HG03139 (cell line): ENCODE measurements around the gene HMOX1.
"Not testable (repeated sequence)": the region's sequence is repeated elsewhere in the genome, so short reads cannot be mapped to it uniquely, and the experiment has no call there.

Experiments
- ATAC-seq: cut with Tn5 transposase; IDR thresholded peaks from one replicate; pipeline ENCODE4 v1.9.1; 2021; ENCODE audit not compliant: unreplicated experiment

The HMOX1 gene

GRCh38 chr22:35430897-35431322 is 50.0 kb downstream of the HMOX1 start:
- ATAC-seq = no peak

- ATAC-seq = no peak
These were observed 50.8 kb downstream of the HMOX1 start for GRCh38 chr22:35431483-35432227.

GRCh38 chr22:35432228-35432905 is 51.5 kb downstream of the HMOX1 start:
- ATAC-seq = no peak

DNA sequence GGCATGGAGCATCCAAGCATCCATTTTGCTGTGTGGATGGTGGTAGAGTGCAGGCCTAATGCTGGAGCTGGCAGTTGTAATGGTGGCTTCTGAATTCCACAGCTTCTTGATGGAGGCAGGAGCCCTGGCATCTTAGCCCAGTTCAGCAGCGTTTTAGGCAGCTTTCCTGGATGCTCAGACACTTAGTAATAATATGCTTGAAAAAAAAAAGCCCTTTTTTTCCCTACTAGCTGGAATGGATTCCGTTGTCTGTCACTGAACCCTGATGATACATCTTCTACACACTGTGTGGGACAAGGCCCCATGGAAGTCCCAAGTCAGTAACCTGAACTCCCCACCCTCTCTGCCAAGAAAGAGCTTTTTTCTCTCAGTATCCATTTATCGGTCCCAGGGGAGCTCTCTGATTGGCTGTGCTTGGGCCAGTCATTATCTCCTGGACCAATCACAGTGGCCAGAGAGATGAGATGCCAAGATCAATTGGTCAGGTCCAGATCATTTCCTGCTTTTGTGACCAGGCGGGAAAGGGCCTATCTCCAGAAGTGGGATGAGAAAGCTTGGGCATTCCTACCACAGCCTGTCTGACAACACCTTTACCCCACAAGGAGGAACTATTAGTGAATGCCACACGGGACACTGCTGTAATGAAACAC is 53.3 kb downstream of the HMOX1 start:
- no peak for ATAC-seq

- no peak for ATAC-seq
These were observed 54.4 kb downstream of the HMOX1 start for GRCh38 chr22:35435201-35435740.

DNA sequence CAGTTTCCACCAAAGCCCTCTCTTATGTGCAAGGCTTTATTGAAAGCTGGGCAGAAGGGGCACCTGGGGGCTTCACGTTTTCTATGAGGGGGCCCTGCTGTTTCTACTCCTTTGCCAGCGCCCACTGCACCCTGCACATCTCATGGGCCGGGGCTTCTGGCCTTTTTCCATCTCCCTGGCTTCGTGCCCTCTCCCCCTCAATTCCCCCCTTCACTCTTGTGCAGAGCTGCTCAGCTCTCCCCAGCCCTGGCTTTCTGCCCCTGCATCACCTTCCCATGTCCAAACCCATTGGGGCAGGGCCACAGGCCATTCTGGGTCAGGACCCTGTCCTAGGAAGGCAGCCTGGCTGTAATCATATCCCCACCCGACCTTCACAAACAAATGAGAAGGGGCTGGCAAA is 55.5 kb downstream of the HMOX1 start:
- ATAC-seq = no peak

DNA sequence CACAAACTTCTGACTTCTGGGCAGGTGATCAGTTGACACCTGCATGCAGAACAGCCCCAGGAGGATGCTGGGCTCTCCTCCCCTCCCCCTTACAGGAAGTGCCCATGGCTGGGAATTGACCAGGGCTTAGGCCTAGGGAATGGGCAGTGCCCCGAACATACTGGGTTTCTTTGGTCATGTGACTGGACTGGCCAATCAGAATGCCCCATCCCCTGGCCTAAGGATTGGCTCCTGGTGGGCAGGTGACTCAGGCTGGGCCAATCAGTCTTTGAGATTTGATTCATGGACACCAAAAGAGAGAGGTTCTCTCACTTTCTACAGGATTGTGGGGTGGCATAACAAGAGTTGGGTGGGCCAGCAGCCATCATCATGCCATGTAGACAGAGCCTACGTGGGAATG is 56.2 kb downstream of the HMOX1 start:
- ATAC-seq = no peak

- ATAC-seq = not testable (repeated sequence)
These were observed 57.9 kb downstream of the HMOX1 start for GRCh38 chr22:35438673-35439364.

DNA sequence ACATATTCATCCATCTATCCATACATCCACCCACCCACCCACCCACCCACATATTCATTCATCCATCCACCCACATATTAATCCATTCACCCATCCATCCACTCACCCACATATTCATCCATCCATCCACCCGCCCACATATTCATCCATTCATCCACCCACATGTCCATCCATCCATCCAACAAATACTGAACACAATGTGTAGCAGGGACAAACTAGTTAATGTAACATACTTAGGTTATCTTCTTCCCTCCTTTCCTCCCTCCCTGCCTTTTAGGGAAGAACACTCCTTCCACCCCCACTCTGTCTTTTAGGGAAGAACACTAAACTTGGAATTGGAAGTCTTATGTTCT is 58.4 kb downstream of the HMOX1 start:
- no peak for ATAC-seq

DNA sequence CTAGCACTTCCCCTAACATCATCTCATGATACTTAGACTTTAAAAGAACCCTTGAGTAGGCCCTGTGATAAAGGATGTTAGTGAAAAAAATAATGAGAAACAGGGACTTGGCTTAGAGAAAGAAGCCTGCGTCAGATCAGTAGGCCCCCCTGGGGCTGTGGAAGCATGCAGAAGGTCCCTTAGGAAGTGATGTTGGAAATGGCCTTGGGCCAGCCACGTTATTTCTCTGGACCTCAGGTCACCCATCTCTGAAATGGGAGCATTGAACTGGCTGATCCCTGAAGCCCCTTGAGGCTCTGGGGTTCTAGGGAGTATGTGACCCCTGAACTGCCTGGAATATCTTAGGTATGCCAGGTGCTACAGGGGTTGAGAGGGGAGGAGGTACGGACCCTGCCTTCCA is 59.2 kb downstream of the HMOX1 start:
- ATAC-seq = no peak

DNA sequence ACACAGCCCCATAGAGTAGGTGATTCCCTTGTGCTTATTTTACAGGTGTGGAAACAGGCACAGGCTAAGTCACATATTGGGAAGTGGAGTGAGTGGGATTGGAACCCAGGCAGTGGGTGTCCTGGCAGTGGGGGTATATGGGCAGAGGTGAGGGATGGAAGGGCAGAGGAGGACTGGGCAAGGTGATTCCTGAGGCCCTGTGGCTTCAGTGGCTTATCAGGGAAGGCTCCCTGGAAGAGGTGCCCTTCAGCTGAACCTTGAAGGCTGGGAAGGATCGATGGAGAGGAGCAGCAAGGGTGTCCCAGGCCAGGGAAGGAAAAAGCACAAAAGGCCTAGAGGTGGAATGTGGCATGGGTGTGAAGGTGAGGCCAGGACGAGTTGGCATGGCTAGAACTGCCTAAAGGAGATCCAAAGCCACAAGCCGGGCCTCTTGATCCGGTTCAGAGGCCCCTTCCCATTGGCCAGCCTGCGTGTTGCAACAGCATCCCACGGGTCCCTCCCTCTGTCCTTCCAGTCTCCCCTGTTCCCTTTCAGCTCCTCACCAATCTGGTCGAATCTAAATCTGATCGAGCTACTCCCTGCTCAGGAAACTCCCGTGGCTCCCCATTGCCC is 60.7 kb downstream of the HMOX1 start:
- no peak for ATAC-seq

GRCh38 chr22:35442471-35442870 is 61.6 kb downstream of the HMOX1 start:
- ATAC-seq = no peak

- ATAC-seq = no peak
These were observed 62.4 kb downstream of the HMOX1 start for GRCh38 chr22:35443338-35443737.
